ENCODE measurements around the gene FBXO38. TPM values are rescaled to one million over a fixed set of nuclear protein-coding genes. Genes with fewer than 3 reads are reported as not detected.

FBXO38 gene
- polyA plus RNA-seq, 1 experiment: 40.9 TPM

GRCh38 chr5:148427370-148428042 is 43.7 kb downstream of the FBXO38 start:
- H3K9me3 ChIP-seq (ENCODE audit: control insufficient read depth, insufficient read depth, low read length): no peaks in the 10 kb centered on the region
- no peak for TF ChIP-seq CTCF (IDR thresholded peaks at IDR 0.05; ENCODE audit: low read depth, low read length)
- no peak overlapping the region for H3K4me3 ChIP-seq (ENCODE audit: low read depth, low read length)
- CTCF ChIA-PET: interaction anchor here (0.5 to 1.1 kb wide), 2 partner anchors 303 to 307 kb away, joined by 4 to 7 read pairs; no protein-coding TSS in a partner anchor
- POLR2A ChIA-PET: no interaction called here
- DNase-seq (ENCODE audit: low read depth, low spot score): no peak
- H3K27me3 ChIP-seq (ENCODE audit: control insufficient read depth, insufficient read depth, low read length): no peaks in the 10 kb centered on the region
- no peak overlapping the region for H3K27ac ChIP-seq (ENCODE audit: low read depth, low read length)

- Histone ChIP-seq H3K9me3 (ENCODE audit: control insufficient read depth, insufficient read depth, low read length) (no peaks in the 10 kb centered on the region), H3K27ac (ENCODE audit: low read depth, low read length) (no peak overlapping the region), H3K4me3 (ENCODE audit: low read depth, low read length) (no peak overlapping the region), H3K27me3 (ENCODE audit: control insufficient read depth, insufficient read depth, low read length) (no peaks in the 10 kb centered on the region)
- DNase-seq (ENCODE audit: low read depth, low spot score): no peak
- CTCF ChIA-PET: interaction anchor here (0.7 to 5.3 kb wide), 5 partner anchors 9 to 1400 kb away, joined by 3 to 51 read pairs (median 7); no protein-coding TSS in a partner anchor
- TF ChIP-seq CTCF (IDR thresholded peaks at IDR 0.05; ENCODE audit: low read depth, low read length): no peak
- POLR2A ChIA-PET: no interaction called here
Measured at GRCh38 chr5:148428848-148429247, 45.1 kb downstream of the FBXO38 start.

- ChIA-PET CTCF (no interaction called here), POLR2A (no interaction called here)
- Histone ChIP-seq H3K9me3 (ENCODE audit: control insufficient read depth, insufficient read depth, low read length) (no peaks in the 10 kb centered on the region), H3K27me3 (ENCODE audit: control insufficient read depth, insufficient read depth, low read length) (no peaks in the 10 kb centered on the region), H3K4me3 (ENCODE audit: low read depth, low read length) (no peak overlapping the region), H3K27ac (ENCODE audit: low read depth, low read length) (no peak overlapping the region)
- DNase-seq (ENCODE audit: low read depth, low spot score): no peak
- TF ChIP-seq CTCF (IDR thresholded peaks at IDR 0.05; ENCODE audit: low read depth, low read length): no peak
Measured at GRCh38 chr5:148433826-148434225, 50.1 kb downstream of the FBXO38 start.

GRCh38 chr5:148436029-148436428 is 52.3 kb downstream of the FBXO38 start:
- Histone ChIP-seq H3K27me3 (ENCODE audit: control insufficient read depth, insufficient read depth, low read length) (no peaks in the 10 kb centered on the region), H3K4me3 (ENCODE audit: low read depth, low read length) (no peak overlapping the region), H3K27ac (ENCODE audit: low read depth, low read length) (no peak overlapping the region), H3K9me3 (ENCODE audit: control insufficient read depth, insufficient read depth, low read length) (no peaks in the 10 kb centered on the region)
- no peak for DNase-seq (ENCODE audit: low read depth, low spot score)
- ChIA-PET CTCF (interaction anchor here (1.1 to 2.0 kb wide), 3 partner anchors 295 to 487 kb away, joined by 3 to 10 read pairs (median 7); no protein-coding TSS in a partner anchor), POLR2A (no interaction called here)
- TF ChIP-seq CTCF (IDR thresholded peaks at IDR 0.05; ENCODE audit: low read depth, low read length): no peak

- no peaks in the 10 kb centered on the region for H3K9me3 ChIP-seq (ENCODE audit: control insufficient read depth, insufficient read depth, low read length)
- no peaks in the 10 kb centered on the region for H3K27me3 ChIP-seq (ENCODE audit: control insufficient read depth, insufficient read depth, low read length)
- no peak overlapping the region for H3K4me3 ChIP-seq (ENCODE audit: low read depth, low read length)
- no peak for DNase-seq (ENCODE audit: low read depth, low spot score)
- POLR2A ChIA-PET: no interaction called here
- TF ChIP-seq CTCF (IDR thresholded peaks at IDR 0.05; ENCODE audit: low read depth, low read length): no peak
- CTCF ChIA-PET: interaction anchor here (0.5 to 2.0 kb wide), 5 partner anchors 9 to 567 kb away, joined by 3 to 10 read pairs (median 4); no protein-coding TSS in a partner anchor
- H3K27ac ChIP-seq (ENCODE audit: low read depth, low read length): no peak overlapping the region
Measured at GRCh38 chr5:148437249-148437648, 53.5 kb downstream of the FBXO38 start.

Measured in AG04450 (cell line).